H9 (cell line): ENCODE data around the gene TMEM198. TPM values are rescaled to one million over a fixed set of nuclear protein-coding genes. Genes with fewer than 3 reads are reported as not detected.
A peak's percentile ranks its signal among the peaks of the same experiment; 100 is the strongest.

Experiments
- DNase-seq: peaks from one replicate; pipeline ENCODE4 v3.0.0-alpha.2; 2017
- H2AFZ ChIP-seq: one replicate; pipeline ENCODE4 v1.6.1; 2013; ENCODE audit warnings: mild to moderate bottlenecking, low read length, control low read depth, moderate library complexity
- H2AK5ac ChIP-seq: 2 replicates; pipeline ENCODE4 v1.6.1; 2013; ENCODE audit warnings: low read length, control low read depth, mixed read lengths; ENCODE audit not compliant: insufficient read length
- H2BK120ac ChIP-seq: one replicate; pipeline ENCODE4 v1.6.1; 2013; ENCODE audit warnings: low read depth, mild to moderate bottlenecking, low read length, control low read depth, inconsistent platforms; ENCODE audit not compliant: poor library complexity, severe bottlenecking
- H2BK12ac ChIP-seq: 2 replicates; pipeline ENCODE4 v1.6.1; 2013; ENCODE audit warnings: low read length, control low read depth, mixed read lengths, low read depth; ENCODE audit not compliant: insufficient read length
- H2BK15ac ChIP-seq: 2 replicates; pipeline ENCODE4 v1.6.1; 2013; ENCODE audit warnings: low read depth, low read length, control low read depth
- H2BK20ac ChIP-seq: one replicate; pipeline ENCODE4 v1.6.1; 2013; ENCODE audit warnings: low read depth, mild to moderate bottlenecking, low read length, control low read depth, inconsistent platforms; ENCODE audit not compliant: poor library complexity, severe bottlenecking
- H2BK5ac ChIP-seq: 2 replicates; pipeline ENCODE4 v1.6.1; 2013; ENCODE audit warnings: low read length, control low read depth, mixed read lengths; ENCODE audit not compliant: insufficient read length
- H3K14ac ChIP-seq: 2 replicates; pipeline ENCODE4 v1.6.1; 2013; ENCODE audit warnings: low read length, control low read depth; ENCODE audit not compliant: insufficient read depth
- H3K18ac ChIP-seq: 2 replicates; pipeline ENCODE4 v1.6.1; 2013; ENCODE audit warnings: low read depth, mild to moderate bottlenecking, mixed read lengths, low read length, control low read depth; ENCODE audit not compliant: insufficient read length
- H3K23ac ChIP-seq: 2 replicates; pipeline ENCODE4 v1.6.1; 2013; ENCODE audit warnings: low read length, control low read depth, mixed read lengths, low read depth; ENCODE audit not compliant: insufficient read length
- H3K23me2 ChIP-seq: 2 replicates; pipeline ENCODE4 v1.6.1; 2013; ENCODE audit warnings: low read depth, mild to moderate bottlenecking, mixed read lengths, low read length, control low read depth; ENCODE audit not compliant: insufficient read length, poor library complexity, severe bottlenecking
- H3K27ac ChIP-seq: 2 replicates; pipeline ENCODE4 v1.5.1; 2013; ENCODE audit warnings: low read length, control low read depth, mixed read lengths, low read depth; ENCODE audit not compliant: insufficient read length
- H3K27me3 ChIP-seq: 2 replicates; pipeline ENCODE4 v1.6.1; 2013; ENCODE audit warnings: low read length, control low read depth, inconsistent platforms; ENCODE audit not compliant: insufficient read depth
- H3K4ac ChIP-seq: 2 replicates; pipeline ENCODE4 v1.6.1; 2013; ENCODE audit warnings: low read depth, mild to moderate bottlenecking, control low read depth, inconsistent platforms, low read length, moderate library complexity
- H3K4me1 ChIP-seq: 2 replicates; pipeline ENCODE4 v1.6.1; 2013; ENCODE audit warnings: low read length, control low read depth, inconsistent platforms; ENCODE audit not compliant: insufficient read depth
- H3K4me2 ChIP-seq: 2 replicates; pipeline ENCODE4 v1.6.1; 2013; ENCODE audit warnings: low read length, control low read depth, mixed read lengths; ENCODE audit not compliant: insufficient read length, insufficient read depth
- H3K56ac ChIP-seq: 2 replicates; pipeline ENCODE4 v1.6.1; 2013; ENCODE audit warnings: low read depth, mild to moderate bottlenecking, mixed read lengths, low read length, control low read depth; ENCODE audit not compliant: insufficient read length
- H3K79me1 ChIP-seq: 2 replicates; pipeline ENCODE4 v1.6.1; 2013; ENCODE audit warnings: low read depth, mild to moderate bottlenecking, moderate library complexity, low read length, control low read depth, inconsistent platforms; ENCODE audit not compliant: insufficient read depth, poor library complexity, severe bottlenecking
- H3K79me2 ChIP-seq: 2 replicates; pipeline ENCODE4 v1.6.1; 2013; ENCODE audit warnings: low read length, control low read depth, inconsistent platforms; ENCODE audit not compliant: insufficient read depth
- H3K9ac ChIP-seq: 2 replicates; pipeline ENCODE4 v1.6.1; 2013; ENCODE audit warnings: low read length, control low read depth, mixed read lengths; ENCODE audit not compliant: insufficient read length; ENCODE audit errors: extremely low read depth
- H3K9me3 ChIP-seq: one replicate; pipeline ENCODE4 v1.6.1; 2013; ENCODE audit warnings: low read depth, low read length, inconsistent platforms; ENCODE audit not compliant: control insufficient read depth
- H3T11ph ChIP-seq: one replicate; pipeline ENCODE4 v1.6.1; 2013; ENCODE audit warnings: mild to moderate bottlenecking, low read length, control low read depth, inconsistent platforms
- H4K20me1 ChIP-seq: one replicate; pipeline ENCODE4 v1.6.1; 2013; ENCODE audit not compliant: control insufficient read depth, insufficient read length, insufficient read depth
- H4K5ac ChIP-seq: 2 replicates; pipeline ENCODE4 v1.6.1; 2013; ENCODE audit warnings: low read depth, mild to moderate bottlenecking, mixed read lengths, low read length, control low read depth; ENCODE audit not compliant: insufficient read length
- H4K8ac ChIP-seq: replicated peaks from 2 replicates; pipeline ENCODE4 v1.6.1; 2013; ENCODE audit warnings: low read length, control low read depth, mixed read lengths, low read depth; ENCODE audit not compliant: insufficient read length
- H4K91ac ChIP-seq: 2 replicates; pipeline ENCODE4 v1.6.1; 2013; ENCODE audit warnings: low read depth, mild to moderate bottlenecking, moderate library complexity, mixed read lengths, low read length, control low read depth; ENCODE audit not compliant: insufficient read length
- H3K27ac Mint-ChIP-seq, 3 experiments: 2 replicates in 2 of 3; 3 replicates in 1 of 3; pipeline ENCODE4 v1.8.0; 2020 to 2021; ENCODE audit warnings: mixed read lengths in 3 of 3, mild to moderate bottlenecking in 1 of 3, moderate library complexity in 1 of 3
- H3K27me3 Mint-ChIP-seq: 2 replicates; pipeline ENCODE4 v1.8.0; 2021; ENCODE audit warnings: low read depth, mild to moderate bottlenecking, moderate library complexity, mixed read lengths
- H3K36me3 Mint-ChIP-seq, 3 experiments: 2 replicates in 2 of 3; 3 replicates in 1 of 3; pipeline ENCODE4 v1.8.0; 2020 to 2021; ENCODE audit warnings: low read depth in 3 of 3, mixed read lengths in 3 of 3; ENCODE audit not compliant: insufficient read depth in 1 of 3
- H3K4me1 Mint-ChIP-seq, 2 experiments: 2 replicates each; pipeline ENCODE4 v1.8.0; 2020; ENCODE audit warnings: mixed read lengths in 2 of 2
- H3K4me3 Mint-ChIP-seq, 2 experiments: 2 replicates in 1 of 2; 3 replicates in 1 of 2; pipeline ENCODE4 v1.8.0; 2020 to 2021; ENCODE audit warnings: mild to moderate bottlenecking in 2 of 2, mixed read lengths in 2 of 2, moderate library complexity in 1 of 2
- H3K9me3 Mint-ChIP-seq, 2 experiments: 2 replicates in 1 of 2; 3 replicates in 1 of 2; pipeline ENCODE4 v1.8.0; 2020; ENCODE audit warnings: mild to moderate bottlenecking in 2 of 2, mixed read lengths in 2 of 2, moderate library complexity in 1 of 2
- WGBS: extraction: QIAGEN DNeasy Blood & Tissue Kit; methylation state at CpG from one replicate; pipeline ENCODE4 v1.1.7; 2013; ENCODE audit warnings: missing lambda C conversion rate, low lambda C conversion rate, mixed read lengths; ENCODE audit not compliant: insufficient read length; ENCODE audit errors: extremely low coverage; 5-methylcytosine and 5-hydroxymethylcytosine counted together
- total RNA-seq: library from RNA; stranded (reverse); gene quantifications from 2 replicates; pipeline ENCODE4 v1.2.1, GENCODE V29; 2021
- TF ChIP-seq, protein P1 (sequence below): fragments of 200-600 bp; sonication (generic); conservative IDR thresholded peaks from 3 replicates; pipeline ENCODE4 v1.8.0; 2021; ENCODE audit warnings: antibody characterized with exemption, mild to moderate bottlenecking

TMEM198 gene
- total RNA-seq, 1 experiment from 2014 or later: 7.7 TPM

DNA sequence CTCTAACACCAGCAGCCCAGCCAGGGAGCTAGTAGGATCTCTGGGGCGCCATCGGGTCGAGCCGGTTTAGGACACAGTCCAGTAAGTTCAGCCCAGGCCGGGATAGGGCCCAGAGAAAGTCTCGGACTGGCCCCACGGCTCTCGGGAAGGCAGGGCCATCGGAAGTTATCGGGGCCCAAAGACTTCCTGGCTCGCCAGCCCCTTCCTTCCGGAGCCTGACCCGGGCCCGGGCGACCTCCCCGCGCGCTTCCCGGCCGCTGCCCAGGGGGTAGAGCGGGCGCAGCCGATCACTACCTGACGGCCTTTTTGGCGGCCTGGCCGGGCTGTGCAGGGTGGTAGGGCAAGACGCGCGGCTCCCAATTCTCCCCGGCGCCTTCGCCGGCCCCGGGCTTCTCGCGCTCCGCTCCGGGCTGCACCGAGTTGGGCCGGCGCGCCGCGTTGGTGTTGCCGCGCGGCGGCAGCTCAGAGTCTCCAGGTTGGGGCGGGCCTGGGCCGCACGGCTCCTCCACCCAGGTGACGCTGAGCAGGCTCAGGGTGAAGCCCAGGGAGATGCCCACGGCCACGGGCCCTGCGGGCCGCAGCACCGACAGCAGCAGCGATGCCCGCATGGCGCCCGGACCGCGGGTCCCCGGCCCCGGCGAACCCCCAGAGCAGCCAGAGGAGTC is 765 bp upstream of the TMEM198 start:
- Histone ChIP-seq H3T11ph (no peak overlapping the region), H2AFZ (no peak overlapping the region), H4K91ac (no peak overlapping the region), H3K23me2 (peaks cover 16% of the 10 kb centered on the region), H2BK20ac (no peak overlapping the region), H3K79me1 (no peaks in the 10 kb centered on the region), H2AK5ac (no peak overlapping the region), H3K14ac (peak overlapping the region; percentile 57; the same call in 1 of the 2 replicates), H3K56ac (no peak overlapping the region), H3K23ac (no peak overlapping the region), H3K4ac (no peak overlapping the region), H2BK15ac (no peak overlapping the region), H4K8ac (no peak overlapping the region), H3K27me3 (no peaks in the 10 kb centered on the region), H4K20me1 (no peaks in the 10 kb centered on the region), H3K79me2 (no peaks in the 10 kb centered on the region), H2BK120ac (no peak overlapping the region), H2BK12ac (no peak overlapping the region), H3K27ac (no peak overlapping the region), H3K4me1 (peaks cover 5% of the 10 kb centered on the region; the same call in 1 of the 2 replicates), H3K4me2 (peak overlapping the region; percentile 94), H3K18ac (no peak overlapping the region), H3K9ac (peak overlapping the region; percentile 51), H3K9me3 (no peaks in the 10 kb centered on the region), H4K5ac (no peak overlapping the region), H2BK5ac (no peak overlapping the region)
- peaks cover 24 to 38% (median 30%) of the 10 kb centered on the region in 3 experiments for H3K36me3 Mint-ChIP-seq
- H3K9me3 Mint-ChIP-seq: peaks cover 0 to 4% of the 10 kb centered on the region in 2 experiments; a peak in 1 of 5 replicates
- no peak for DNase-seq
- no CpG with 5 or more reads among the region's 66 CpGs for WGBS
- H3K4me3 Mint-ChIP-seq: peak overlapping the region; percentile 87 to 94
- peaks cover 26 to 28% of the 10 kb centered on the region in 2 experiments for H3K4me1 Mint-ChIP-seq
- TF ChIP-seq, protein P1, sequence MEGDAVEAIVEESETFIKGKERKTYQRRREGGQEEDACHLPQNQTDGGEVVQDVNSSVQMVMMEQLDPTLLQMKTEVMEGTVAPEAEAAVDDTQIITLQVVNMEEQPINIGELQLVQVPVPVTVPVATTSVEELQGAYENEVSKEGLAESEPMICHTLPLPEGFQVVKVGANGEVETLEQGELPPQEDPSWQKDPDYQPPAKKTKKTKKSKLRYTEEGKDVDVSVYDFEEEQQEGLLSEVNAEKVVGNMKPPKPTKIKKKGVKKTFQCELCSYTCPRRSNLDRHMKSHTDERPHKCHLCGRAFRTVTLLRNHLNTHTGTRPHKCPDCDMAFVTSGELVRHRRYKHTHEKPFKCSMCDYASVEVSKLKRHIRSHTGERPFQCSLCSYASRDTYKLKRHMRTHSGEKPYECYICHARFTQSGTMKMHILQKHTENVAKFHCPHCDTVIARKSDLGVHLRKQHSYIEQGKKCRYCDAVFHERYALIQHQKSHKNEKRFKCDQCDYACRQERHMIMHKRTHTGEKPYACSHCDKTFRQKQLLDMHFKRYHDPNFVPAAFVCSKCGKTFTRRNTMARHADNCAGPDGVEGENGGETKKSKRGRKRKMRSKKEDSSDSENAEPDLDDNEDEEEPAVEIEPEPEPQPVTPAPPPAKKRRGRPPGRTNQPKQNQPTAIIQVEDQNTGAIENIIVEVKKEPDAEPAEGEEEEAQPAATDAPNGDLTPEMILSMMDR: no peak
- H3K27me3 Mint-ChIP-seq: peaks cover 27% of the 10 kb centered on the region
- peak overlapping the region in 1 of 3 experiments; percentile 88; a peak in 2 of 7 replicates for H3K27ac Mint-ChIP-seq
